HepG2 (cell line): ENCODE data around the gene NXT1. TPM values are rescaled to one million over a fixed set of nuclear protein-coding genes. Genes with fewer than 3 reads are reported as not detected.

Experiments used
- ZNF318 ChIP-seq: sonication (generic); formaldehyde crosslinking; IDR thresholded peaks from 2 replicates; pipeline ENCODE4 v1.4.0; 2020; ENCODE audit warnings: mild to moderate bottlenecking, missing genetic modification reagents
- ZUFSP ChIP-seq: sonication (generic); formaldehyde crosslinking; IDR thresholded peaks from 2 replicates; pipeline ENCODE4 v1.9.0; 2021; ENCODE audit warnings: missing genetic modification reagents, mild to moderate bottlenecking, borderline replicate concordance
- polyA plus RNA-seq, 8 experiments: library from polyadenylated mRNA; depleted of rRNA in 3 of 8; stranded (reverse) in 7 of 8; unstranded in 1 of 8; fragments of >200 nt; fragmentation: Illumina TruSeq in 4 of 8; extraction: Trizol in 4 of 8; gene quantifications; 2 replicates each; pipeline versions ENCODE4 v1.2.1 to v1.2.3, GENCODE V29; 2011 to 2016; ENCODE audit warnings: low read depth in 4 of 8, missing spikeins in 1 of 8, mixed read lengths in 1 of 8; ENCODE audit not compliant: insufficient read depth in 1 of 8
- total RNA-seq, 5 experiments: library from RNA; depleted of rRNA; stranded (reverse); fragments of >200 nt; fragmentation: Illumina TruSeq; extraction: Trizol; gene quantifications; 2 replicates each; pipeline ENCODE4 v1.2.3, GENCODE V29; 2016; ENCODE audit warnings: low read depth in 1 of 5

Gene NXT1
- total and polyA plus RNA-seq, 2 of the 13 experiments (the other 11 are each of a cell fraction or from before 2014, with no cell fraction given): 35.6 to 65.9 TPM

- no peak for TF ChIP-seq ZNF318 (CRISPR knock-in tag)
- no peak for TF ChIP-seq ZUFSP (CRISPR knock-in tag)
Measured at GRCh38 chr20:23367770-23368169, 17.2 kb downstream of the NXT1 start (continued).
